Activated effector memory CD4-positive, alpha-beta T cell treated with Interleukin-2 at 50 U/mL for 16 hours (primary cell): ENCODE data around the gene CELA2A.
"Not testable (repeated sequence)": the region's sequence is repeated elsewhere in the genome, so short reads cannot be mapped to it uniquely, and the experiment has no call there.

Experiments
- DNase-seq: peaks from one replicate; pipeline ENCODE4 v3.0.0-alpha.2; 2020

Gene CELA2A

DNA sequence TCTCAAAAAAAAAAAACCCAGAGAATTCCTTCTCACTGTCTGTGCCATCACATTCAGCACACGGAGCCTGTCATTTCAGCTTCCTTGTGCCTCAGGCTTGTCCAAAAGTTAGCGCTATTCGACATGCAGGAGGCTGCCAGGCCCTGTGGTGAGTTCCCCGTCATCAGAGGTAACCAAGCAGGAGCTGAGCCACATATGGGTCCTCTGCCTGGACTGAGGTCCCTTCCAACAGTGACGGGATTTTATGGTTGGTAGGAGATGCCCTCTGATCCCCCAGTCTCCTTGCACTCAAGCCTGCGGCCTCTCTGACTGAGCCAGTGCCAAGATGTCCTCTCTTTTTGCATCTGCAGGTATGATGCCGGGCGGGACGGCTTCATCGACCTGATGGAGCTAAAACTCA, 31.0 kb upstream of the CELA2A start:
- DNase-seq: no peak

DNA sequence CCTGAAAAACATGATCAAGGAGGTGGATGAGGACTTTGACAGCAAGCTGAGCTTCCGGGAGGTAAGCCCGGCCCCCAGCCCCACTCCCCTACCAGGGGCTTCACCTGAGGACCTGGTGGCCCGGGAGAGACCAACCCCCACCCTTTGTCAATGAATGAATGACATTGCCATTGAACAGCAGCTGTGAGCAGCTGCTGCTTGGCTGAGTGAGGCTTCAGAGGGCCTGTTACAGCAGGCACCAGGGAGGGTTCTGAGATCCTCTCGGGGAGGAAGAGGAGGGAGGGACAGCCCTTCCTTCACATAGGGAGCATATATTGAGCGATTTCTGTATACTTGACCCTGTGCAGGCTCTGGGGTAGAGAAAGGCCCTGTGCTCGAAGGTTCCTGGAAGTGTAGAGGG, 30.6 kb upstream of the CELA2A start:
- DNase-seq: no peak

DNA sequence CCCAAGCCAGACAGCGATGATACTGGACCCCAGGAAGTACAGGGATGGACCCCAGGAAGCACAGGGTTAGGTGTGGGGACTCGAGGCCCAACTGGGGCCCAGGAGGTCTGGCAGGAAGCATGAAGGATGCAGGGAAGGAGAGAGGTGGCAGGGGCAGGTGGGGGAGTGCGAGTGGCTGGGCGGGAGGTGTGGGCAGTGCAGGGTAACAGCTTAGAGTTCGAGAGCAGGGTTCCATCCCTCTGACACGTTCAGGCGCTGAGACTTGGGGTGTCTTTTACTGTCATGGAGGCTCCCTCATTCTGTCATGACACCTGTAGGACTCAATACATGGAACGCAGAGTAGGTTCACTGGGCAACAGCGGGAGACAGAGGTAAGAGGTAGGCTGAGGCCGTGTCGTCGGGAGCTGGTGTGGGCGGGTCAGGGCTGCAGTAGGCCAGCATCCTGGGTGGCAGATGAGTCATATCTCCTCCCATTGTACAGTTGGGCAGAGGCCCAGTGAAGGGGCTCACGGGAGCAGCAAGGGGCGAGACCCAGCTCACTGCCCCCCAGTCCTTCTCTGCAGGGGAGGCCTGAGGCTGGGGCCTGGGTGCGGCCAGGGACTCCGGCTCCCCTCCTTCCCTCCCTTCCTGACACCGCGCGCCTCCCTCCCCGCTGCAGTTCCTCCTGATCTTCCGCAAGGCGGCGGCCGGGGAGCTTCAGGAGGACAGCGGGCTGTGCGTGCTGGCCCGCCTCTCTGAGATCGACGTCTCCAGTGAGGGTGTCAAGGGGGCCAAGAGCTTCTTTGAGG, 29.8 kb upstream of the CELA2A start:
- DNase-seq: no peak

DNA sequence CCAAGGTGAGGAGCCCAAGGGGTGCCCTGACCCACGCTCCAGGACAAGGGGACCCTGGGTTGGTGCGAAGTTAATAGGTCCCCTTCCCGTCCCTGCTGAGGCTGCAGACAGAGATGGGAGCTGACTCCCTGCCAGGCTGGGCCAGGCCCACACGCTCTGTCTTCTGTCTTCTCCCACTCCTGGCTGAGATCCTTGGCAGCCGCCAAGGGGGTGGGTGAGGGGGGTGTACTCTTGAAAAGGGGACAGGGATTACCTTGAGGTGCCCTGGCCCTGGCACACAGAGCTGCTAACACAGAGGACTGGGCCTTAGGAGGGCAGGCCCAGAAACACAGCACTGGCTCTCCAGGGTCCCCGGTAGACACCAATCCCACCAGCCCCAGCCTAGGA, 29.3 kb upstream of the CELA2A start:
- no peak for DNase-seq

DNA sequence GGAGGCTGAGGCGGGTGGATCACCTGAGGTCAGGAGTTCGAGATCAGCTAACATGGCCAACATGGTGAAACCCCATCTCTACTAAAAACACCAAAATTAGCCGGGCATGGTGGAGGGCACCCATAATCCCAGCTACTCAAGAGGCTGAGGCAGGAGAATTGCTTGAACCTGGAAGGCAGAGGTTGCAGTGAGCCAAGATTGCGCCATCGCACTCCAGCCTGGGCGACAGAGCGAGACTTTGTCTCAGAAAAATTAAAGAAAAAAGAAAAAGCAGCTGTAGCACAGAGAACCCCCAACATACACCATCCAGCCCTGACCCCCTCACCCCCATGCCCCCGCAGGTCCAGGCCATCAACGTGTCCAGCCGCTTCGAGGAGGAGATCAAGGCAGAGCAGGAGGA, 28.3 kb upstream of the CELA2A start:
- DNase-seq: not testable (repeated sequence)

DNA sequence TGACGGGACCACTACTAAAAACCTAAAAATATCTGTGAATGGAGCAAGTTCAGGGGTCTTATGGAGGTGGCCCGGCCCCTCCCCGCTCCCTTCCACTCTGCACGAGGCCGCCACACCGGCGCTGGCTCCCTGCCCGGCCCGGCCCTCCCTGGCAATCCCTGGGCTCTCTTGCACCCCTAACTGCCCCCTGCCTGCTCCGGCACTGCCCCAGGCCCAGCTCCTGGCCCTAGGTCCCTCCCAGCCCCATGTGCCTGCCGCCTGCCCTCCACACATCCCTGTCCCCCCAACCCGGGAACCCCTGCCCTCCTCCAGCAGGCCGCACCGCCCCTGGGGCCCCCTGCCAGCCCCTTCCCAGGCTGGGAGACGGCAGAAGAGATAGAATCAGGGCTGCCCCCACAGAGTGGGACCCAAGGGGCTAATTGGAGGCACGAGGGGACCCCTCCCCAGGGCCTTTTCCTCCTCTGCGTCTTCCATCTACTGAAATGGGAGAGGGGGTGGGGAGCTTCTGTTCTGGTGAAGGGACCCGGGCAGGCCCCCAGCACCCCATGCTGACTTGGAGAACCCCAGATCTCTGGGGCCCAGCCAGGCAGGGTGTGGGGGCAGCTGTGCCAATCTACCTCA, 27.6 kb upstream of the CELA2A start:
- DNase-seq: no peak

DNA sequence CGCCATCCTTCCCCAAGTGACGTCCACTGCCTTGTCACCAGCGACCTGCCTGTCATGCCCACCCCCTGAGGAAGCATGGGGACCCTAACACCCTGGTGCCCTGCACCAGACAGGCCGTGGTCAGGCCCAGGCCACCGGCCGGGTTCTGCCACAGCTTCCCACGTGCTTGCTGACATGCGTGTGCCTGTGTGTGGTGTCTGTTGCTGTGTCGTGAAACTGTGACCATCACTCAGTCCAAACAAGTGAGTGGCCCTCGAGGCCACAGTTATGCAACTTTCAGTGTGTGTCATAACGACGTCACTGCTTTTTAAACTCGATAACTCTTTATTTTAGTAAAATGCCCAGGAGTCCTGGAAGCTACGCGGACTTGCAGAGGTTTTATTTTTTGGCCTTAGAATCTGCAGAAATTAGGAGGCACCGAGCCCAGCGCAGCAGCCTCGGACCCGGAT, 26.8 kb upstream of the CELA2A start:
- DNase-seq: no peak

DNA sequence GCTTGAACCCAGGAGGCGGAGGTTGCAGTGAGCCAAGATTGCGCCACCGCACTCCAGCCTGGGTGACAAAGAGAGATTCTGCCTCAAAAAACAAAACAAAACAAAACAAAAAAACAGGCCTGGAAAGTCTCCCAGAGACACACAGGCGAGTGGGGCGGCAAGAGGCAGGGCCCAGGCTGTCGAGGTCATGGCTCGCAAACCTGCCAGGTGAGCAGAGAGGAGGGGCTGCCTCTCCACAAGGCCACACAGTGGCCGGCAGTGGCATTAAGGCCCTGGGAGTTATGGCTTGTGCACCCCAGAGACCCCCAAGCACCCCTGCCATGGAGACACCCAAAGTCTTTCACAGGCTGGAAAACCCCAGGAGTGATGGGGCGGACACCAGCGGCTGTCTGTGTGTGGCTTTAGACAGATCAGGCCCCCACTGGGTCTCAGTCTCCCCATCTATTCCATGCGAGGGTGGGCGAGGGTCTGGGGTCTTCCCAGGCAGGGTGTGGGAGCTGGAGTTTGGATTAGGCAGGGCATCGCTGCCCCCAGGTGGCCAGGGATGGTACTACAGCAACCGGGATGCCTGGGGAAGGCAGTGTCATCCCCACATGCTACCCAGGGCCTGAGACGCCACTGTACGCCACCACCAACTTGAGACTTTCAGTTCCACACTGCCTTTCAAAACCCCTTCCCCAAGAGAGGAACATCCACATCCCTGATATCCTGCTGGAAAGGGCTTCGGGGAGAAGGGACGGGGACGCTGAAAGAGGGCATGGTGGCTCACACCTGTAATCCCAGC, 25.6 kb upstream of the CELA2A start:
- DNase-seq: peak; percentile 57

DNA sequence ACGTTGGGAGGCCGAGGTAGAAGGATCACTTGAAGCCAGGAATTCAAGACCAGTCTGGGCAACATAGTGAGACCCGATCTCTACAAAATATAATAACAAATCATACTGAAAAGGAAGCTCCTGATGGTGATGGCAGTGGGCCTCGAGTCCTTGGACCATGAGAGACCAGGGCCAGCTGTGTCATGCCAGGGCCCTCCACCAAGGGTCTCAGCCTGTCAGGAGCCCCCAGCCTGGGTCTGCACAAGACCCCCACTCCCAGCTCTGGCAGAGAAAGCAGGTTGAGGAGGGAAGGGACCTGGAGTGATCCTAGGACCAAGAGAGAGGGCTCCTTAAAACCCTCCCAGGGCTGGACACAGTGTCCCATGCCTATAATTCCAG, 25.0 kb upstream of the CELA2A start:
- DNase-seq: no peak

DNA sequence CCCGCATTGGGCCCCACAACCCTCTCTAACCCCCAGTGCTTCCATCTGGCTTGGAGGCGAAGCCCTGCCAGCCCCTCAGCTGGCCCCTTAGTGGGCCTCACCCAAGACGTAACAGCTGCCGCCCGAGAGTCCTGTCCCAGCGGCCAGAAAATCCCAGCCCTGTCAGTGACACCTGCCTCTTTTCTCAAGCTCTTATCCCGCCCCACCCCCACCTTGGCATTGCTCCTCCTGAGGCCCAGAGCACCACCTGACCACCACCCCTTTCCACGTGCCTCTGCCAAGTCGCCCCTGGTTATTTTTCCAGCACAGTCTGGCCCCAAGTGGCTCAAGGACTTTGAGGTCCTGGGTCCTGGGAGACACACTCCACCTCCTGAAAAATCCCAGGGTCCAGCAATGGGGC, 24.2 kb upstream of the CELA2A start:
- no peak for DNase-seq

DNA sequence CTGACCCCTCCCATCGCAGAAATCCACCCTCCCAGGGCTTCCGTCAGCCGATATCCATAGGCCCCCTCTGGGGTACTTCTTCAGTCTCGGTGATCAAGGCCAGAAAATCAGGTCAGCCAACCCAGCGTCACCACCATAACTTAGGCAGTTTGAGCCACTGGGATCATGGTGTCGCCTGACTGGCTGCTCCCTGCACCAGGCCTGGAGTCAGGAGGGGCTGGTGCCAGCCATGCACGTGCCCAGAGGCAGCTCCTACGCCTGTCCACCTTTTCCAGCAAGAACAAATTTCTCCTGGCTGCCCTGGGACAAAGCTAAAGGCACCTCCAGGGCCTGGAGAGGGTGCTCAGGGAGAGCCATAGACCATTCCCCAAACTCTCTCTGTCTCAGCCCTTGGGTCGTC, 23.1 kb upstream of the CELA2A start:
- no peak for DNase-seq

DNA sequence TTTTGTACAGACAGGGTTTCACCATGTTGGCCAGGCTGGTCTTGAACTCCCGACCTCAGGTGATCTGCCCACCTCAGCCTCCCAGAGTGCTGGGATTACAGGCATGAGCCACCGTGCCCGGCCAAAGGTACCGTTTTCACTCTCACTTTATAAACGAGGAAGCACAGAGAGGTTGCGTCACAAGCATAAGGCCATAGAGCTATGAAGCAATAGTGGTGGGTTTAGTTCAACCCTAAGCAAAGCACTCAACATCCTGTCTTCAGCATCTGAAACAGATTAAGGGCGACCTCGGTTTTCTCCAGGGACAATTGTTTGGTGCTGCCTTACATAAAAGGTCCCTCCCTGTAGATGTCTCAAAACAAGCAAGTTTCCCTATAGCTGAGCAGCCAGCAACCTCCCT, 21.8 kb upstream of the CELA2A start:
- DNase-seq: not testable (repeated sequence)

DNA sequence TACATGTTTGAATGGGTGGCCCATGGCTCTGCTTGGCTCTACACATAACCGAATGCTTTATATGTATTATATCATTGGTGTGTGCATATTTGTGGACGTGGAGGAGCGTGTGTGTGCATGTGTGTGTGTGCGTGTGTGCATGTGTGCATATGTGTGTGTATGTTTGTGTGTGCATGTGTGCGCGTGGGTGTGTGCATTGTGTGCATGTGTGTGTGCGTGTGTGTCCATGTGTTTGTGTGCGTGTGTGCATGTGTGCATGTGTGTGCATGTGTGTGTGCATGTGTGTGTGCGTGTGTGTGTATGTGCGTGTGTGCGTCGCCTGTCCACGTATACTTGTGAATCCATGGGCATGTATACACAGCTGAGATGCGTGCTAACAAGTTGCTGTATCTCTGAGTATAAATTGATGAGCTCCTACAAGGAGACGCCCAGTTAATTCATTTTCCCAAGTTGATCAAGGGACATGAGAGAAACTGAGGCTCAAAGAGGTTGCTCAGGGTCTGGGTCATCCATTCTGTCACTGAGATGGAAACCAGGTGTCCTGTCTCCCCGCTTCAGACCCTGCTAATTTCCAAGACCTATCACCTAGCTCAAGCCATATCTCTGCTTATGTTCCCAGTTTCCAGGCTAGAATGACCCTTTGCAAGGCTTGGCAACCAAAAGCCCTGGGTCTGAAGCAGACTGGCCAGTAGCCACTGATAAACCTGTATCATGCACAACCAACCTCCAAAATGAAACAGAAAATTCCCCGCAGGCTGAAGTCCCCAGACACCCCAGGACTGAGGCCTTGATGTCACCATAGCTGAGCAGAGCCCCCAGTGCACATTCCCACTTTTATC, 21.1 kb upstream of the CELA2A start:
- no peak for DNase-seq

DNA sequence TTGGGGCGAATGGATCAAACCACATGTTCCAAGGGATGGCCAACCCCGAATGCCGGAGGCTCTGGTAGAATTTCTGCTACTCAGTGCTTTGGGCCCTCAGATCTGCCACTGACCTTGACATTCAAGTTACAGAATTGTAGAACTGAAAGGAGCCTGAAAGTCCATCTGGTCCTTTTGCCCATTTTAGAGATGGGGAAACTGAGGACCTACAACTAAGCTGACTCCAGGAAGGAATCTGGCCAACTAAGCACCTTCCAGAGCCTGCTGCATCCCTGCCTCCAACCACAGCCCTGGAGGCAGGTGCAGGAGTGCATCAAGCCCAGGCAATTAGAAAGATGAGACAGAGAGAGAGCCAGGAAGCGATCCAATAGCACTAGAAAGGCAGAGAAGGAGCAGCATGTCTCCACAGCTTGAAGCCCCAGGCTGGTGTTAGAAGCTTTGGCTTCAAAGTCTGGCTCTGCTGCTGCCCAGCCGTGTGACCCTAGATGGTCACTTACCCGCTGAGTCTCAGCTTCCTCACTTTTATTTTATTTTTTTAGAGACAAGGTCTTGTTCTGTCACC, 19.6 kb upstream of the CELA2A start:
- no peak for DNase-seq

DNA sequence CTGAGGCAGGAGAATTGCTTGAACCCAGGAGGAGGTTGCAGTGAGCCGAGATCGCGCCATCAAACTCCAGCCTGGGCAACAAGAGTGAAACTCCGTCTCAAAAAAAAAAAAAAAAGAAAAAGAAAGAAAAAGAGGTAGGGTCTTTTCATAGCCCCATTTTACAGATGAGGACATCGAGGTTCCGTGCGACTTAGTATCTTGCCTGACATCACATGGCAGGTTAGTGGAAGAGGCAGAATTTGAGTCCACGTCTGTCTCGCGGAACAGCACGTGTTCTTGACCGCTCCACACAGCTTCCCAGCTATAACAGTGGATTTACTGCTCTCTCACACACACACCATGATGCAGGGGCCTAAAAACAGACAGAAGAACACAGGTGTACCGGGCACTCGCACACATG, 17.2 kb upstream of the CELA2A start:
- no peak for DNase-seq

DNA sequence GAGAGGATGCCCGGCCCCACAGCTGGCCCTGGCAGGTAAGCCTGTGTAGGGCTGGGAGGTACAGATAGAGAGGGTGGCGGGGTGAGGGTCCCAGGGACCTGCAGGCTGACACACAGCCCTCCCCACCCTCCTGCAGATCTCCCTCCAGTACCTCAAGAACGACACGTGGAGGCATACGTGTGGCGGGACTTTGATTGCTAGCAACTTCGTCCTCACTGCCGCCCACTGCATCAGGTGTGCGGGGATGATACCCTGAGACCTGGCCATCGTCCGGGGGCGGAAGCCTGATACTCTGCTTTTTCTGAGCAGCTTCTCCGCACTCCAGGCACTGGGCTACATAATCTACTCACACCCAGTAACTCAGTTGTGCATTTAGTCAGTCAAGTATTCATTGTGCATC, 16.2 kb upstream of the CELA2A start:
- no peak for DNase-seq

DNA sequence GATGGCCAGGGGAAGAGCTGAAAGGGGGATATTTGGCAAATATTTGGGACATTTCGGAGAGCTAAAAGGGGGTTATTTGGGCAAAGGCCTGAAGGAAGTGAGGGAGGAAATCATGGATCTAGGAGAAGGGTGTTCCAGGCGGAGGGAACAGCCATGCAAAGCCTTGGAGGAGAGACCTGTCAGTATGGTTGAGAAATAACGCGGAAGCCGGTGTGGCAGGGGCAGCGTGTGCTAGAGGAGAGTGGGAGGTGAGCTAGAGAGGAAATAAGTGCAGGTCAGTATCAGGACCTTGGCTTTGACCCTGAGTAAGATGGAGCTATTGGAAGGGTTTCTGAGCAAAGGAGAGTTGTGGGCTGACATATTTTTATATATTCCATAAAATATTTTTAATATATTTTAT, 15.3 kb upstream of the CELA2A start:
- no peak for DNase-seq

DNA sequence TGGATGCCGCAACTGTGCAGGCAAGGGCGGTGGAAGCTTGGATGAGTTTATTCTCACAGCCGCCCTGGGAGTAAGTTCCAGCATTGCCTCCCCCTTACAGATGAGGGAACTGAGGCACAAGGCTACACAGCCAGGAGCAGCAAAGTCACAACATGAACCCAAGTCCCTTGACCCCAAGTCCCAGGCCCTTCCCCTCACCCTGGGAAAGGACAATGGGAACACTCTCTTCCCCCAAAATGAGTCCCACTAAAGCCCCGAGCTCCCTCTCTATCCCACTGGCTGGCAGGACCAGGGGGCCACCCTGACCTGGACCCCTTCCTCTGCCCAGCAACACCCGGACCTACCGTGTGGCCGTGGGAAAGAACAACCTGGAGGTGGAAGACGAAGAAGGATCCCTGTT, 14.4 kb upstream of the CELA2A start:
- DNase-seq: no peak

DNA sequence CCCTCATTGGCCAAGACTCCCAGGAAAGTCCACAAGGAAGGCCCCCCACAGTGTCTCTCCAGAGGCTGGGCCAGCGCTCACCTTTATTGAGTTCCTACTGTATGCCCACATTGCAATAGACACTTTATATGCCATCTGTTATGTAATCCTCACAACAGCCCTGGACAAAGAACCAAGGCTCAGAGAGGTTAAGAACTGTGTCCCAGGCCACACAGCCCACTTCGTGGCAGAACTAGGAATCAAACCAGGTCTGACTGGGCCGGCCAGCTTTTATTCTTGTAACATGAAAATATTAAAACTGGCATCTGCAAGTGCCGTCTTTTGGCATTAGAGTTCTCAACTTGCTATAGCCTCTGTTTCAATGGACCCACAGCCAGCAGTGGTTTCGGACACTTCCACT, 13.8 kb upstream of the CELA2A start:
- no peak for DNase-seq

DNA sequence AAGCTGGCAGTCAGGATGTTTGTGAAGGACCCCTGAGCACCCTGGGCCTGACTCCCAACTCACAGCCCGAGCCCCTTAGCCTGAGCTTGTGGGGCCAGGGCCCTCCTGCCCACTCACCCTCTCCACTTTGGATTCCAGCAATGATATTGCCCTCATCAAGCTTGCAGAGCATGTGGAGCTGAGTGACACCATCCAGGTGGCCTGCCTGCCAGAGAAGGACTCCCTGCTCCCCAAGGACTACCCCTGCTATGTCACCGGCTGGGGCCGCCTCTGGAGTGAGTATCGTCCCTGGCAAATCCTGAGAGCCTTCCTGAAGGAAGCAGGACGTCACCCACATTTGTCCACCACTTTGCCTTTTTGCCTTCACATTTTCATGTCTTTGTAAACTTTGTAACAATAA, 13.3 kb upstream of the CELA2A start:
- DNase-seq: no peak

DNA sequence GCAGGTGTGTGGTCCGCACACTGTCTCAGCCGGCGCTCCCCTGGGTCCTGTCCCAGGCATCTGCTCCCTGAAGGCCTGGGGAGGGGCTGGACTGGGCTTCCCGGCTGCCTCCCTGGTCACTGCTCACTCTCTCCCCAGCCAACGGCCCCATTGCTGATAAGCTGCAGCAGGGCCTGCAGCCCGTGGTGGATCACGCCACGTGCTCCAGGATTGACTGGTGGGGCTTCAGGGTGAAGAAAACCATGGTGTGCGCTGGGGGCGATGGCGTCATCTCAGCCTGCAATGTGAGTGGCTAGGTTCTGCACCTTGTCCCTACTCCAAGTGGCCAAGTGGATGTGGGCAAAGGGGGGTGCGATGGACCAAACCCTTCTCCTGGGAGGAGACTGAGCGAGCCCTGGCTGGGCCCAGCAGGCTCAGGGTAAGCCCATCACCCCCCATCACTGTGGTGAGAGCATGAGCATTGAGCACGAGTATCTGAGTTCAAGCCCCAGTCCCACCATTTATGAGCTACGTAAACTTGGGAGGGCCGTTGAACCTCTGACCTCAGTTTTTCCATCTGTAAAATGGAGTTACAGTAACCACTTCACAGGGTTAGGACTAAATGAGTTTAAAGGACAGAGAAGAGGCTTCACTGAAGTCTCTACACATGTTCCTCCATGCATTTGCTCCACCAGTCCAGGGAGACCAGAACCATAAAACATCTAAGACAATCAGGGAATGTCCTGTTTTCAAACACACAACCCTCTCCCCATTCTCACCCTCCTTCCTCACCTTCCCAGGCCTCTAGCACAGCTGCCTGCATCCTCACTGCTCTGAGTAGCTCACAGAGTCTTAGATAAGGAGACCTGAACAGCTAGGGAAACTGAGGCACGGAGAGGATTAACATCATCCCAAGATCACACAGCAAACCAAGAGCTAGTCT, 11.8 kb upstream of the CELA2A start:
- no peak for DNase-seq
